ENCODE data around the gene LILRB2.
"Not testable (repeated sequence)": the region's sequence is repeated elsewhere in the genome, so short reads cannot be mapped to it uniquely, and the experiment has no call there.

Gene LILRB2

GRCh38 chr19:54281007-54281728 is at the start of gene LILRB2:
Gene LILRB2, minus strand, starts transcription at chr19:54281110. Its CDS starts 614 bp downstream, at chr19:54280496.
- TF ChIP-seq ZFX (IDR thresholded peaks at IDR 0.05; ENCODE audit: borderline replicate concordance), result no peak
- TF ChIP-seq CTCF (IDR thresholded peaks at IDR 0.05), result no peak

GRCh38 chr19:54329476-54330165 is 48.7 kb upstream of the LILRB2 start:
- no peak overlapping the region for H3K27ac ChIP-seq

More at GRCh38 chr19:54281007-54281728, at the start of gene LILRB2:
- H3K27ac ChIP-seq, result no peak within 1 kb of the TSS

GRCh38 chr19:54328781-54329180 is 47.9 kb upstream of the LILRB2 start:
- not testable (repeated sequence) for H3K27ac ChIP-seq

More at GRCh38 chr19:54329476-54330165, 48.7 kb upstream of the LILRB2 start:
- TF ChIP-seq ZFX (IDR thresholded peaks at IDR 0.05; ENCODE audit: borderline replicate concordance) (no peak), CTCF (IDR thresholded peaks at IDR 0.05) (no peak)

- TF ChIP-seq CTCF (IDR thresholded peaks at IDR 0.05), result no peak
- TF ChIP-seq ZFX (IDR thresholded peaks at IDR 0.05; ENCODE audit: borderline replicate concordance), result no peak
- no peak overlapping the region for H3K27ac ChIP-seq
These were observed 44.7 kb upstream of the LILRB2 start for GRCh38 chr19:54325631-54326030.

- TF ChIP-seq CTCF (IDR thresholded peaks at IDR 0.05) (peak; percentile 94), ZFX (IDR thresholded peaks at IDR 0.05; ENCODE audit: borderline replicate concordance) (no peak)
- H3K27ac ChIP-seq, result no peak overlapping the region
These were observed 44.3 kb upstream of the LILRB2 start for GRCh38 chr19:54325194-54325621.

GRCh38 chr19:54324071-54324470 is 43.2 kb upstream of the LILRB2 start:
- no peak for TF ChIP-seq ZFX (IDR thresholded peaks at IDR 0.05; ENCODE audit: borderline replicate concordance)
- TF ChIP-seq CTCF (IDR thresholded peaks at IDR 0.05), result no peak
- H3K27ac ChIP-seq, result no peak overlapping the region

GRCh38 chr19:54322934-54323333 is 42.0 kb upstream of the LILRB2 start:
- TF ChIP-seq CTCF (IDR thresholded peaks at IDR 0.05), result peak; percentile 21; the same call in 1 of the 2 replicates

GRCh38 chr19:54322295-54322694 is 41.4 kb upstream of the LILRB2 start:
- not testable (repeated sequence) for H3K27ac ChIP-seq

More at GRCh38 chr19:54322934-54323333, 42.0 kb upstream of the LILRB2 start:
- H3K27ac ChIP-seq, result not testable (repeated sequence)

Data from 22Rv1 (cell line).